Measurements from ENCODE around the gene AK2.

DNA sequence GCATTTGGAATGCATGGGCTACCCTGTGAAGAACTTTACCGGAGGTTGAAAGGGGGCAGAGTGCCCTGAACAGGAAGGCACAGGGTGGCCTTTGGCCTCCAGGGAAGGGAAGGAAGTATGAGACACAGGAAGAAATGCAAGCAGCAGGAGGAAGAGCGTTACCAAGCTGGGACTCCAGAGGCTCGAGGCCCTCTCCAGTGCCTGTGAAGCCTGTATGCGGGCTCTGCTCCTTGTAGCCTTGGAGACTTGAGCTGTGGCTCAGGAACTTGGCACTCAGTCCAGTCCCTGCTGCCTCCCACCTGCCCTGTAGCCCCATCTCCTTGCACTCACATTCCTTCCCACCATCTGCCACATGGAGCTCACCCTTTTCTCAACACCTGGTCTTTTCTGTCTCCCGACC, 38.6 kb downstream of the AK2 start:
- TF ChIP-seq, protein P1, sequence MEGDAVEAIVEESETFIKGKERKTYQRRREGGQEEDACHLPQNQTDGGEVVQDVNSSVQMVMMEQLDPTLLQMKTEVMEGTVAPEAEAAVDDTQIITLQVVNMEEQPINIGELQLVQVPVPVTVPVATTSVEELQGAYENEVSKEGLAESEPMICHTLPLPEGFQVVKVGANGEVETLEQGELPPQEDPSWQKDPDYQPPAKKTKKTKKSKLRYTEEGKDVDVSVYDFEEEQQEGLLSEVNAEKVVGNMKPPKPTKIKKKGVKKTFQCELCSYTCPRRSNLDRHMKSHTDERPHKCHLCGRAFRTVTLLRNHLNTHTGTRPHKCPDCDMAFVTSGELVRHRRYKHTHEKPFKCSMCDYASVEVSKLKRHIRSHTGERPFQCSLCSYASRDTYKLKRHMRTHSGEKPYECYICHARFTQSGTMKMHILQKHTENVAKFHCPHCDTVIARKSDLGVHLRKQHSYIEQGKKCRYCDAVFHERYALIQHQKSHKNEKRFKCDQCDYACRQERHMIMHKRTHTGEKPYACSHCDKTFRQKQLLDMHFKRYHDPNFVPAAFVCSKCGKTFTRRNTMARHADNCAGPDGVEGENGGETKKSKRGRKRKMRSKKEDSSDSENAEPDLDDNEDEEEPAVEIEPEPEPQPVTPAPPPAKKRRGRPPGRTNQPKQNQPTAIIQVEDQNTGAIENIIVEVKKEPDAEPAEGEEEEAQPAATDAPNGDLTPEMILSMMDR (IDR thresholded peaks at IDR 0.05), result no peak
- no peak for TF ChIP-seq POLR2A (IDR thresholded peaks at IDR 0.05)
